Brain microvascular endothelial cell (primary cell): ENCODE results near the gene IL7R.

ENCODE experiments used
- DNase-seq: peaks from one replicate; pipeline ENCODE4 v3.0.0-alpha.2; 2020
- H3K27ac ChIP-seq: fragments of 250-450 bp; sonication (Bioruptor Pico); 2 replicates; pipeline ENCODE4 v1.5.1; 2020; ENCODE audit warnings: mild to moderate bottlenecking, moderate library complexity
- H3K27me3 ChIP-seq: fragments of 250-450 bp; sonication (Bioruptor Pico); replicated peaks from 2 replicates; pipeline ENCODE4 v1.5.1; 2020; ENCODE audit warnings: mild to moderate bottlenecking
- H3K36me3 ChIP-seq: fragments of 250-450 bp; sonication (Bioruptor Pico); replicated peaks from 2 replicates; pipeline ENCODE4 v1.5.1; 2020; ENCODE audit warnings: mild to moderate bottlenecking
- H3K4me3 ChIP-seq: 2 replicates; pipeline ENCODE4 v1.5.1; 2011; ENCODE audit warnings: low read depth, mild to moderate bottlenecking, control low read depth, low read length, moderate library complexity
- CTCF ChIP-seq: IDR thresholded peaks from 2 replicates; pipeline ENCODE4 v1.5.1; 2011; ENCODE audit warnings: low read depth, mild to moderate bottlenecking, moderate library complexity, low read length, control low read depth, inconsistent platforms; ENCODE audit errors: missing control alignments
- in situ Hi-C: cut with HindIII; loops from 2 replicates; pipeline ENCODE4 v1.10.0; 2017; ENCODE audit warnings: low sequenced_read_pairs, low pct_ligation_motif_present

The IL7R gene

GRCh38 chr5:35860686-35861085 lies 4.0 kb downstream of the IL7R start:
- Histone ChIP-seq H3K27ac (no peak overlapping the region), H3K4me3 (no peak overlapping the region), H3K27me3 (no peaks in the 10 kb centered on the region), H3K36me3 (no peaks in the 10 kb centered on the region)
- in situ Hi-C loops = no loop called here
- TF ChIP-seq CTCF = no peak
- peak; percentile 18 for DNase-seq

- in situ Hi-C loops = no loop called here
- H3K36me3 ChIP-seq = no peaks in the 10 kb centered on the region
- no peak overlapping the region for H3K4me3 ChIP-seq
- TF ChIP-seq CTCF = no peak
- no peaks in the 10 kb centered on the region for H3K27me3 ChIP-seq
- peak; percentile 11 for DNase-seq
- H3K27ac ChIP-seq = no peak overlapping the region
Measured at GRCh38 chr5:35861718-35862117, 5.0 kb downstream of the IL7R start.

- Histone ChIP-seq H3K27ac (no peak overlapping the region), H3K4me3 (no peak overlapping the region), H3K36me3 (no peaks in the 10 kb centered on the region), H3K27me3 (no peaks in the 10 kb centered on the region)
- DNase-seq = no peak
- in situ Hi-C loops = no loop called here
- no peak for TF ChIP-seq CTCF
Measured at GRCh38 chr5:35862126-35862525, 5.4 kb downstream of the IL7R start.

- H3K4me3 ChIP-seq = no peak overlapping the region
- DNase-seq = no peak
- no peaks in the 10 kb centered on the region for H3K36me3 ChIP-seq
- TF ChIP-seq CTCF = no peak
- no peaks in the 10 kb centered on the region for H3K27me3 ChIP-seq
- no peak overlapping the region for H3K27ac ChIP-seq
- in situ Hi-C loops = no loop called here
Measured at GRCh38 chr5:35863159-35863558, 6.5 kb downstream of the IL7R start.

GRCh38 chr5:35867998-35868397 lies 11.3 kb downstream of the IL7R start:
- no peaks in the 10 kb centered on the region for H3K36me3 ChIP-seq
- in situ Hi-C loops = no loop called here
- no peak for TF ChIP-seq CTCF
- no peak overlapping the region for H3K27ac ChIP-seq
- no peaks in the 10 kb centered on the region for H3K27me3 ChIP-seq
- H3K4me3 ChIP-seq = no peak overlapping the region
- DNase-seq = no peak

- Histone ChIP-seq H3K4me3 (no peak overlapping the region), H3K27ac (no peak overlapping the region), H3K36me3 (no peaks in the 10 kb centered on the region), H3K27me3 (no peaks in the 10 kb centered on the region)
- DNase-seq = no peak
- TF ChIP-seq CTCF = no peak
- in situ Hi-C loops = no loop called here
Measured at GRCh38 chr5:35869685-35870277, 13.1 kb downstream of the IL7R start.
